ENCODE results near the gene TSGA10.
"Not testable (repeated sequence)": the region's sequence is repeated elsewhere in the genome, so short reads cannot be mapped to it uniquely, and the experiment has no call there.

Gene TSGA10

DNA sequence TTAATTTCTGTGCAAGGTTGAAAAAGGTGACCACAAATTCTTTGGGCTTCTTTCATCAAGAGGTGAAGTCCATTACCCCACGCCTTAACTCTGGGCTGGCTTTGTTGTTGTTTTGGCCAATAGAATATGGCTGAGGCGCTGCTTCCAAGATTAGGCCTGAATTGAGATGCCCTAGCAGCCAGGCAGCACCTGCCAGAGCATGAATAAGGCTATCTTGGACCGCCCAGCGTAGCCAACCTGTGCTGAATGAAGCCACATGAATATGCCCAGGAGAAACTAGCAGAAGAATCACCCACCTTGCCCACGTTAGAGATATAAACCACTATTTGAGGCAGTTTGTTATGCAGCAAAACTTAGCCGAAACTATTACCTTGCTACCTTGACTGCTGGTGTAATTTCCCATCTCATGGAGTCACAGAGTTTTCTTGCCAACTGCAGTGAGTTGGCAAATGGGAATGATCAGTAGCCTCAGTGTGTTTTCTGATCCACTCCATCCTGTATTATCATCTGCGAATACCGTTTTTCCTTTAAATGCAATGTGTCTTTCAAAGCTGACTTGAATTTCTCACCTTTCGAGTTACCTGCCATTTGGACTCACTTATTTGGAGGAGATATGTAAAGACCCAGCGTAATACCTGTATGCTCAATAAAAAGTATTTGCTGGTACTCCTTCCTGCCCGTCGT lies 679 bp downstream of the TSGA10 start:
- no peak for DNase-seq (ENCODE audit: low read depth)

DNA sequence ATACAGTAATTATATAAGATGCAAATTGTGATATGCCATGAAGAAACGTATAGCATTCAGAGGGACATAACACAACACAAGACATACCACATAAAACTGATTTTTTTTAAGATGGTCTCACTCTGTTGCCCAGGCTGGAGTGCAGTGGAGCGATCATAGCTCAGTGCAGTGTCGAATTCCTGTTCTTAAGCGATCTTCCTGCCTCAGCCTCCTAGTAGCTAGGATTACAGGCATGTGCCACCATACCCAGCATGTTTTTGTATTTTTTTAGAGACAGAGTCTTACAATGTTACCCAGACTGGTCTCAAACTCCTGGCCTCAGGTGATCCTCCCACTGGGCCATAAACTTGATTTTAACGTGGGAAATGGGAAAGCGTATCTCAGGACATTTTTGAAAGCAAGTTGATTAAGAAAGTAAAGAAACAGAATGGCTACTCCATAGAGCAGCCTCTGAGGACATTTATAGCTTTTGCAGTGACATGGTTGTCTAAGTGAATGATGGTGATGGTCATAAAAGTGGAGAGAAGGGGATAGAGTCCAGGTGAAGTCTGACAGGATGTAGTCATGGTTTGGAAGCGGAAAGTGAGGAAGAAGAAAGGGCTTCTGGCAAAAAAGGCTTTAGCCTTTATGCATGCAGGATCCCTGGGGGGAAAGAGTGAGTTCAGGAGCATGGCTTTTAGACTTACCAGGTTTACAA lies 2.4 kb downstream of the TSGA10 start:
- no peak for DNase-seq (ENCODE audit: low read depth)

DNA sequence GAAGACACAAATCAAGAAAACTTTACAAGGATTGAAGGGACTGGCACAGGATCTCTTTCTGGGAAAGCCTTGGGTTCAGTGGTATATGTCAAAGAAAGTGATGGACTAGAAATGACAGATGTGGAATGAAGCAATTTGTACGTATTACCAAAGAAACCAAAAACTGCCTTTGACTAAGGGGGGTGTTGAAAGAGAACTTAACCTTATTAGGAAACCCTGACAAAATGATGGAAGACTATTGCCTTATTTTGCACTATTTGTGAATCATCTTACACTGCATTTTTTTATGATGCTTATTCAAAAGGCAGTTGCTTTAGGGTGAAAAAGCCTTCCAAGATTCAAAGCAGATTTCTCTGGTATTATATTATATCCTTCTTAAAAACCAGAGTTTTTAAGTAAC lies 4.0 kb downstream of the TSGA10 start:
- DNase-seq (ENCODE audit: low read depth) = no peak

DNA sequence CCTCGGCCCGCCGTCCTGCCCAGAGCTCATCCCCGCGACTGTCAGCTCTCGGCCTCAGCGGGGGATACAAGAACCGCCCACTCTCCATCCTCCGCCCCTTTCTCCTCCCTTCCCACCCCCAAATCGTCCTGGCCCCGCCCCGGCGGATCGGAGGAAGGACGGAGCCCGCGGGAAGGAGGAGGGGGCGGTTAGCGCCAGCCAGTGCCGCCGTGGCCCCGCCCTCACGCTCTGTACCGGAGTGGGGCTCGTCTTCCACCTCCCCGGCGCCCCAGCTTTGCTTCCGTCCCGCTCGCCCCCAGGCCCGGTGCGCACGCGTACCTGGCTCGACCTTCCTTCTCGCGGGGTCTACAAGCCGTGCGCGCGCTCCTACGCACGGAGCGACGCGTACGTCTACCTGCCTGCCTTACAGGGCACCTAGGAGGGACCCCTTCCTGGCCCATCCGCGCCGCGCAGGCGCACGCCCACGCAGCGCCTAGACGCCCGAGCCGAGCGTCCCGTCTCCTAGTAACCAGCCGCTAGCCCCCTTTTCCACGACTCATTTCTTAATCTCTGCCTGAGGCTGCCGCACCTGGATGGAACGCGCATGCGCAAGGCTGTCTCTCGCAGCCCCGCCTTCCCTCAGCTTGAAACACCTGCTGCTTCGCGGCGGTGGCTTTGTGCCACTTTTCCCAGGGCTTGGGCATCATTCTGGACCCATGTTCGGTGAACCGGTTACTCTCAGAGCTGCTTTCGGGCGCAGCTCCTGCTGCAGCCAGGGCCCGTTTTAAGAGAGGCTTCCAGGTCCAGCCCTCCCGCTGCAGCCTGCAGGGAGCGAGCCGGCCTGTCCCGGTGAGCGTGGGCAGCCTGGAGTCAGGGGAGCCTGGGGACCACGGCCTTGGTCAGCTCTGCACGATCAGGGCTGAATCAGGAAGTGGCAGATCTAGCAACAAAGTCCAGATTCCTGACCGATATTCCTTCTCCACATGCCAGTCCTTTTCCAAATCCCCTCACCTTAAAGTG lies 13.3 kb downstream of the TSGA10 start, which contains the start of gene C2orf15:
Gene C2orf15 (plus strand): TSS at position 598 of the 999 bp plus-strand sequence. CDS start 8,852 bp downstream, outside the sequence.
- peak; percentile 84 for DNase-seq (ENCODE audit: low read depth)

DNA sequence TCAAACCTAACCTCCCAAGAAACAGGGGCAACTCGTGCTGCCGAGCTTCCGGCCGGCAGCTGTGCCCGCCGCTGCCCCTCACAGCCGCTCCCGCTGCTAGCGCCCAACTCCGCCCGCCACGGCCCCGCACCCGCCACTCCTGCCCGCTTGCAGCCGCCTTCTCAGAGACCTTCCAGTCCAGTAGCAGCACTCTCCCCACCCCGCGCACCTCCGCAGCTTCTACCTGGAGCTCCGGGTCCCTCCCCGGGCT lies 14.0 kb downstream of the TSGA10 start:
- peak; percentile 43 for DNase-seq (ENCODE audit: low read depth)

DNA sequence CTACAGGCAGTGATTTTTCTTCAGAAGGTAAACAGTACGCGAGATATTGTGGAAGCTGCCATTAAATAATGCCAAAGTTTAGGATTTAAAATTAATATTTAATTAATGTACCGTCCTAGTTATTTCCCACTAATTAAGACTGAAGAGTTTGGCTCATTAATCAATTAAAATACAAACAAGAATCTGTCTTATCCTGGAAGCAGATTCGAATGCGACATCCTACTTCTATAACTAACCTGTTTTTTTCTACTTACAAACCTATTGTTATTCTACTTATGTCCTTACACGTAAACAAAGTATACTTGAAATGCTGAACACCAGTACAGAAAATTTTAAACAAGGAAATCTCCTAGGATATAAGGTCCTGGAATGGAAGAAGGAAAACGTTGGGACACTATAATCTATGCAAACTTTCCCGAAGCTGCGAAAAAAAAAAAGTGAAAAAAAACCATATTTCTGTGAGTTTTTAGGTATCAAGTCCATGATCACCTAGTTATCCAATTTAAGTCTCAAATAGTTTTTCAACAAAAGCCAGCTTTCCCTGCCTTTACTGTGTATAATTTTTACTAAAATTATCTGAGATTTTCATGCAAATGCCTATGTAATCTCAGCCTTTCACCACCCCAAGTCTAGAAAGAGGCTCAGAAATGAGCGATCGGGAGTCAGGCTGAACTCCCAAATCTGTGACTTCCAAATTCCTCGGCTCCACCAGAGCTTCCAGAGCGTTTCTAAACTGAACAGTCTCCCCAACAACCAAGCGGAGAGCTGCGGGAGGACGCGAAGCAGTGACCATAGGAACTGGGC lies 14.5 kb downstream of the TSGA10 start:
- no peak for DNase-seq (ENCODE audit: low read depth)

DNA sequence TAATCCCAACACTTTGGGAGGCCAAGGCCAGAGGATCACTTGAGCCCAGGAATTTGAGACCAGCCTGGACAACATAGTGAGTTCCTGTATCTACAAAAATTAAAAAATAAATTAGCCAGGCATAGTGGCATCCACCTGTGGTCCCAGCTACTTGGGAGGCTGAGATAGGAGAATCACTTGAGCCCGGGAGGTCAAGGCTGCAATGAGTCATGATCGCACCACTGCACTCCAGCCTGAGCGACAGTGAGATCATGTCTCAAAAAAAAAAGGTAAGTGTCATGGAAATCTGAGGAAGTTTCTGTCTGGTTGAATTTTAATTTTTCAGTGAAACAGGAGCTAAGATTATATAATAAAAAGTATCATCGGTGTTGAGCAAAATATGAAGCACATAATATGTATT lies 15.7 kb downstream of the TSGA10 start:
- DNase-seq (ENCODE audit: low read depth) = no peak

DNA sequence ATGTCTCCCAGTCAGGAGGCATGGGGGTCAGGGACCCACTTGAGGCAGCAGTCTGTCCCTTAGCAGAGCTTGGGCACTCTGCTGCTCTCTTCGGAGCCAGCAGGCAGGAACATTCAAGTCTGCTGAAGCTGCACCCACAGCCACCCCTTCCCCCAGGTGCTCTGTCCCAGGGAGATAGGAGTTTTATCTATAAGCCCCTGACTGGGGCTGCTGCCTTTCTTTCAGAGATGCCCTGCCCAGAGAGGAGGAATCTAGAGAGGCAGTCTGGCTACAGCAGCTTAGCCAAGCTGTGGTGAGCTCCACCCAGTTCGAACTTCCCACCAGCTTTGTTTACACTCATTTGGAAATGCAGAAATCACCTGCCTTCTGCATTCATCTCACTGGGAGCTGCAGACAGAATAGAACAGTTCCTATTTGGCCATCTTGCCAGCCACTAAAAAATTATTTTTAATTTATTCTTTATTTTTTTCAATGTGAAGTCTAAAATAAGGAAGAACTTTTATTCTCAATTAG lies 19.6 kb downstream of the TSGA10 start:
- DNase-seq (ENCODE audit: low read depth) = not testable (repeated sequence)

DNA sequence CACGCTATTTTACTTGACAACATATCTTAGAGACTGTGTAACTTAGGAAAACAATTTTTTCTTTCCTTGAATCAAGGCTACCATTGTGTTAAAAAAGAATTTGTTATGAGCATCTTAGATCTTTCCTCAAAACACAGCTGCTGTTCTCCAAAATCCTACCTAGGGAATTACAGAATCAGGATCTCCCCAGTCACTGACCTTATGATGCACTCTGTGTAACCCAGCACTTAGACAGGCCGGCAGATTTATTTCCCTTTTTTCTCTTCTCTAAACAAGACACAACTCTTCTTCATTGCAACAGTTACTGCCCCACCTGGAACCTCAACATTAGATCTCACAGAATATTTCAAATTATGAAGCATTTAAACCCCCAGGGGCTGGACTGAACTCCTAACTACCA lies 26.8 kb downstream of the TSGA10 start:
- DNase-seq (ENCODE audit: low read depth) = no peak

DNA sequence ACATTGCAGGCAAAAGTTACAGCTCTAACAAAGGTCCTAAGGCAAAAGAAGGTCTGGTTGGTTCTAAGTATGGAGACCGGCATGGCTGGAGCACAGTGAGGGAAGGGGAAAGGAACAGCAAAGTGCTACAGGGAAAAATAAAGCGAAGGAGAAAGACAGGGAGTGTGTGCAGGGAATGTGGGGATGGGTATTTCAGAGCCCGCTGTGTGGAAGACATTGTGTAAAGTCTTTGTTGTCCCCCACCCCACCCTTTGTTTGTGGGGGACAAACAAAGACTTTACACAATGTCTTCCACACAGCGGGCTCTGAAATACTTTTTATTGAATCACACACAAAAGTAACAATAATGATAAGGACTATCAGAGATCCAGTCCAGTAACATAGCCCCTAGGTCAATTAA lies 42.1 kb downstream of the TSGA10 start:
- DNase-seq (ENCODE audit: low read depth) = no peak

DNA sequence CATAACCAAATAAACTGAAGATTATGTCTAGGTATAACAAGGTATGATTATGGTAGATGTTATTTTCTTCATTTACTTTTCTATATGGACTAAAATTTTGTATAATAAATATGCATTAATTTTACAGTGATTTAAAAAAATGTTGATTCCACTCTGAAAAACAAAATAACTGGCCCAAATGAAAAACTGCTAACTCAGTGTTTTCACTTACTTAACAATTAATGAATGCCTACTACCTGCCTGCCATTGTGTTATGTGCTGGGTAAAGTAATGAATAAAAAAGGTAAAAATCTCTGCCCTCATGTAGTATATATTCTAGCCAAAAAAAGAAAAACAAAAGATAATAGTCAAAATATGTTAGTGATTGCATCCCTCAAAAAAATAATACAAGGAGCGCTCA lies 42.8 kb downstream of the TSGA10 start:
- no peak for DNase-seq (ENCODE audit: low read depth)

DNA sequence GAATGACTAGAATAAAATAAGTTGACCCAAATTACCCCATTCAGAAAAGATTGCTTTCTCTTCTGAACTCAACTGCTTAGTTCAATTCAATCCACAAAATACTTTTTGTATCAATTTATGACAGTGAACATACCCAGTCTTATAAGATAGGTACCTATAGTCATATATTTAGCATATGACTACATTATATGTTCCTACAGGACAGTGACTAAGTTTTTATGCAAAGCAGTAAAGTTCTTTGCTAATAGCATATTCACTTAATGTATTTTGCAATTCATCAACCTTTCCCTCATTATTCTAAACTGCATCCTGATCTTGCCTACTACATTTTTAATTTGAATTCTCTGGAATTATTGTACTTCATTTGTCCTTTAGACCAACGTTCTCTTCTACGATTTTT lies 43.5 kb downstream of the TSGA10 start:
- no peak for DNase-seq (ENCODE audit: low read depth)

DNA sequence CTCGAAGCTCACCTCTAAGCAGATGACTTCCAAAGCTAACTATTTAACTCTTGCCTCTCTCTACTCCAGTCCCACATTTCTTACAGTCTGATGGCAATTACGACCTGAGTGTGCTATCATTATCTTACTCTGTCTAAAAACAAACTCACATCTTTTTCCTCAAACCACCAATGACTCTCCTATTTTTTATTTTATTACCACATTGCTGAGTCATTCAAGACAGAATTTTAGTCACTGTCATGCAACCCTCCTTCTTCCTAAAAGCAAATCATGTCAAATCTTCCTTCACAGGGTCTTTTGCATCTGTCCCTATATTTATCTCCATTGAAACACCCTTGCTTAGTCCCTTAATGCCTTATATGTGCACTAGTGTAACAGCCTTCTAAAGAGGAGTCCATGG lies 47.8 kb downstream of the TSGA10 start:
- DNase-seq (ENCODE audit: low read depth) = no peak

DNA sequence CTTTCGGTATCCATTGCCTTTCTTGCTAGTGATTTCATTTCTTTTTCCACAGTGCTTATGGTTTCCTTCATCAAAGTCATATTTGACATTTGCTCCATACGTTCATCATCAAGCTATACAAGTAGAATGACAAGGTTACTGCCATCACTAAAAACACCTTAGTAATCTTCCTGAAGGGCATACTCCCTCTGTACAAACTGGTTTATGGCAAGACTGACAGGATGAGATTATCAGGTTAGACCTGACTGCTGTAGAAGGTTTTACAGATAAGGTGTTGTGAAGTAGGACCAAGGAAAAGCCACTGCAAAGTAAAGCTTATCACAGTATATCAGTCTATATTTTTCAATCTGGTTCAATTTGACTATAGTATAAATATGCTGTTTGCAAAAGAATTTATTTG lies 50.7 kb downstream of the TSGA10 start:
- DNase-seq (ENCODE audit: low read depth) = no peak

DNA sequence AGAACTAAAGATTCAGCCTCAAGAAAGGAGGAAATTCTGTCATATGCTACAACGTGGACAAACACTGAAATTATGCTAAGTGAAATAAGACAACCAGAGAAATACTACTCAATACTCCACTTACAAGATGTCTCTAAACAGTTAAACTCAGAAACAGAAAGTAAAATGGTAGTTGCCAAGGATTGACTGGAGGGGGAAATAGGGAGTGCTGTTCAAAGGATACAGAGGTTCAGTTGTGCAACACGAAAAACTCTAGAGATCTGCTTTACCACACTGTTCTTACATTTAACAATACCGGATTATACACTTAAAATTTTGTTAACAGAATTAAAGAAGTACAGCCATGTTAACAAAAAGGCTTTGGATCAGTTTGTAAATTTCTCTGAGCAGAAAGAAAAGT lies 53.0 kb downstream of the TSGA10 start:
- no peak for DNase-seq (ENCODE audit: low read depth)

DNA sequence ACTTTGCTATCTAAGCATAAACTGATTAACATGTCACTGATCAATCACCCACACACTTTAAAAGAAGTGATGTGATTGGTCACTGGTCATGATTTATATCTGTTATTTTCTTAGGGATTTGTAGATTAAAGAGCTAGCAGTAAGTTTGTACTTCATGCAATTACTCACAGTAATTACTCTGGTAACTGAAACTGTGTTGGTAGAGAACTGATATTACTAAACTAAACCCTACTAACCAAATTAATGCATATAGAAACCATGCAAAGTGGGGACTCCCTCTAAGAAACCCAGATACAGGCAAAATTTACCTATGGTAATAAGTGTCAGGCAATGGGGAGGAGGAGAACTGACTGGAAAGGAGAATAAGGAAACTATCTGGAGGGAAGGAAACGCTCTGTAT lies 58.0 kb downstream of the TSGA10 start:
- no peak for DNase-seq (ENCODE audit: low read depth)

DNA sequence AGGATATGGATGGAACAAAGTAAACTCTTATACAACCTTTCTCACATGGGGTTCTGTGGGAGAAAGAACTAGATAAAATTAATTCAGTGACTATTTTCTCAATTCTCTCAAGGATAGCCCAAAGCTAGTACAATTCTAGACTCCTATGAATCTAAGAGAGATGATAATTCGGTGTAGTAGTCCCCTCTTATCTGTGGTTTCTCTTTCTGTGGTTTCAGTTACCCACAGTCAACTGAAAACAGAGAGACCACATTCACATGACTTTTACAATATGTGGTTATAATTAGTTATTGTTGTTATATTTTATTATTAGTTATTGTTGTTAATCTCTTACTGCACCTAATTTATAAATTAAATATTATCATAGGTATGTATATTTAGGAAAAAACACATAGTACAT lies 66.7 kb downstream of the TSGA10 start:
- no peak for DNase-seq (ENCODE audit: low read depth)

DNA sequence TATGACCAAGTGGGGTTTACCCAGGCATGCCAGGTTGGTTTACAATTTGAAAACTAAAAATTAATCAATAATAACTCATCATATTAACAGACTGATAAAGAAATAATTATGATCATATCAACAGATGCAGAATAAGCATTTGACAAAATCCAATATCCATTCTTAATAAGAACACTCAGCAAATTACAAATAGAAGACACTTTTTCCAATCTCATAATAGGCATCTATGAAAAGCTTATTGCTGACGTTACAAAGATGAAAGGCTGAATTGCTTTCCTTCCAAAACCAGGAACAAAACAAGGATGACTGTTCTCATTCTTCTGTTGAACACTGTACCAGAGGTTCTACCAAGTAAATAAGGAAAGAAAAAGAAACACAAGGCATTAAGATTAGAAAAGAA lies 68.4 kb downstream of the TSGA10 start:
- no peak for DNase-seq (ENCODE audit: low read depth)

DNA sequence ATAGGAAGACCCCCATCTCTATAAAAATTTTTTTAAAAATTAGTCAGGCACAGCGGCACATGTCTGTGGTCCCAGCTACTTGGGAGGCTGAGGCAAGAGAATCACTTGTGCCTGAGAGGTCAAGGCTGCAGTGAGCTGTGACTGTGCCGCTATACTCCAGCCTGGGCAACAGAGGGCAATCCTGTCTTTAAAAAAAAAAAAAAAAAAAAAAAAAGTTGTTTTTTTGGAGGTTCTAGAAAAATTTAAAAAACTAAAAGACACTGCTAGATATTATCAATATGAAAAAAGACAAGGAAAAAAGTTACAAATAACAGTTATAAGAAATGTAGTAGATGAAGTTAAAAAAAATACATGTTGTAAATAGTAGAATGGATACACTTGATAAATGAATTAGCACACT lies 69.3 kb downstream of the TSGA10 start:
- DNase-seq (ENCODE audit: low read depth) = no peak

DNA sequence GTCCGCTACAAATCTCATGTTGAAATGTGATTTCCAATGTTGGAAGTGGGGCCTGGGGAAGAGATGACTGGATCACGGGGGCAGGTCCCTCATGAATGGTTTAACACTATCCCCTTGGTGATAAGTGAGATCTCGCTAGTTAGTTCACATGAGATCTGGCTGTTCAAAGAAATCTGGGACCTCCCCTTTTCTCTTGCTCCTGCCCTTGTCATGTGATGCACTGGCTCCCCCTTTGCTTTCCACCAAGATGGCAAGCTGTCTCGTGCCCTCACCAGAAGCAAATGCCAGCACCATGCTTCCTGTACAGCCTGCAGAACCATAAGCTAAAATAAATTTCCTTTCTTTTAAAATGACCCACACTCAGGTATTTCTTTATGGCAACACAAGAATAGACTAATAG lies 70.5 kb downstream of the TSGA10 start:
- DNase-seq (ENCODE audit: low read depth) = no peak

DNA sequence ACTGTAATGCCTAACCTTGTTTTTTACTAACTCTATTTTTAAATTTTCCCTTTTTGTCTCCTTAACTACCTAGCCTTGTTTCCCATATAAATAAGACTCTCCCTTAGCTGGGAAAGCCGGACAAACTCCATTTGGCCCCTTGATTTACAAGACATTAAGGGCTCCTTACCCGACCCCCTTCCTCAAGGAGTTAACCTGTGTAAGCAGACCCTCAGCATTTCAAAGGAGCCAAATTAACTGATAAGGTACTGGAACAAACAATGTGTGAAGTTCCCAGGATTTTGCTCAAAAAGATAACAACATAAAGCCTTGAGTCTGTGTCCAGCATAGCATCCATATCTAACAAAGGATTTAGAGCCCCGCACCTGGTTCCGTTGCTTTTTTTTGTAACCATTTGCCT lies 72.9 kb downstream of the TSGA10 start:
- DNase-seq (ENCODE audit: low read depth) = no peak

DNA sequence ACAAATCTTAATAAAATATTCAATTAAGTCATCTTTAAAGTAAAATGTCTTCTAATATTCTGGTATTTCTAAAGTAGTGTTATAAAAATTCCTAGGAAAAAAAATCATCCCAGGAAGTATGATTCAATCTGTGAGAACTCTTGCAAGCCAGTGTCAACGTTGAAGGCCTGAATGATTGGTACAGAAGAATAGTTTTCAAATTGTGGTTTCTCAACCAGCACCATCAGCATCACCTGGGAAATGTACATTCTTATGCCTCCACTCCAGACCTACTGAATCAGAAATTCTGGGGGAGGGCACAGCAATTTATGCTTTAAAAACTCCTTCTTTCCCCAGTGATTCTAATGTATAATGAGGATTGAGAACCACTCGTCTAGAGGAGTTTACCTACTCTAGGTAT lies 75.5 kb downstream of the TSGA10 start:
- no peak for DNase-seq (ENCODE audit: low read depth)

Measured in HS-27A (cell line).